Measurements from ENCODE around the gene SLC23A2.

SLC23A2 gene

DNA sequence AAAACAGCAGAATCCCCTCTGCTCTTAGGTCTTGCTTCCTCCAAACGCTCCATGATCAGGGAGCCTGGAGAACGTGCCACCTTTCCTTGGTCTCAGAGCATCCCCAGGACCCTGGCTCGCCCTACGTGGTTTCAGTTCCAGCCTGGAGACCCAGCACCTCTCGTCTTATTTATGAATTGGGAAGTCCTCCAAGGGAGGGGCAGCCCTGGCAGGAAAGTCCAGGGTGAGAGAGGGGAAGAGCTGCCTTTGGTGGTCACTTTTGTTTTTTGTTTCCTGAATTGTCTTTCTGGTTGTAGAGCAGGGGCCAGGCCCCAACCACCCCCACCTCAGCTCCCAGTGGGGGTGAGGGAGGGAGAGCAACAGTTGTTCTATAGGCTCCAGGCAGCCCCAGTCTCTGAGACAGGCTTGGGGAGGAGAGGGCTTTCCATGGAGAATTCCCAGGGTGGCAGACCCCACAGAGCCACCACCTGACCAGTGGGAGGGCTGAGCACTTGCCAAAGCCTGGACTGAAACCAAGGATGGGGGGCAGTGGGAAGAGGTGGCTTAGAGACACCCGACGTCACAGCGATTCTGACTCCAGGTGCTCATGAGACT, 190.8 kb downstream of the SLC23A2 start:
- DNase-seq: no peak

- no peak for DNase-seq
Measured at GRCh38 chr20:4809707-4810106, 191.6 kb downstream of the SLC23A2 start.

- no peak for DNase-seq
Measured at GRCh38 chr20:4808872-4809271, 192.4 kb downstream of the SLC23A2 start.

DNA sequence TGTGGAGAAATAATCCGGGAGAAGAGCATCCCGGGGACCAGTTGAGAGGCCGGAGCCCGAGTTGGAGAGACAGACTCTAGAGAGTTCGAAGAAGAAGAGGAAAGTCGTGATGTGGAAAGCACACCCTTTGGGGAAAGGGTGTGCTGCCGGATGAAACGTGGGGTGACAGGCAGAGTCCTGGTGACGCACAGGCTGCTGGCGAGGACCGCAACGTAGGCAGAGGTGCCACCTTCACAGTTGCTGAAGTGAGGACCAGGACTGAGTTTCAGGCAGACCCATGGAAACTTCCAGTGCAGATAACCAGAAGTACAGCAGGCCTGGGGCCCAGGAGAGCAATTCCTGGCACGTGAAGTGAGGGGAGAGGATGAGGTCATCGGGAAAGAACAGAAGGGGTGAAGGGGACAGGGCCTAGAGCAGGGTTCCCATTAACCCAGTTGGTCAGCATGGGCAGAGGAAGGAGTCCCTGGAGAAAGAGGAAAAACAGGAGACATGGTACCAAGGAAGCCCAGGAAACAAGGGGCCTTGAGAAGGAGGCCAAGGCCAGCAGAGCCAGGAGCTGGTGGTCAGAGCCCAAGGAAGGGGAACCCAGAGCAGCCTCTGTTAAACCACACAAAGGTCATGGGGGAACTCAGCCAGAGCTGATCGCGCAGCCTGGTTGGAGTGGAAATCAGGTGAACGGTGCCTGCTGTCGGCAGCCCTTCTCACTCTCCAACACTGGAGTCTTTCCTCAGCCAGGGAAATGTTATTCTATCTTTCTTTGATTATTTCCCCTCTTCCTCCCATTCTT, 195.5 kb downstream of the SLC23A2 start:
- DNase-seq: no peak

DNA sequence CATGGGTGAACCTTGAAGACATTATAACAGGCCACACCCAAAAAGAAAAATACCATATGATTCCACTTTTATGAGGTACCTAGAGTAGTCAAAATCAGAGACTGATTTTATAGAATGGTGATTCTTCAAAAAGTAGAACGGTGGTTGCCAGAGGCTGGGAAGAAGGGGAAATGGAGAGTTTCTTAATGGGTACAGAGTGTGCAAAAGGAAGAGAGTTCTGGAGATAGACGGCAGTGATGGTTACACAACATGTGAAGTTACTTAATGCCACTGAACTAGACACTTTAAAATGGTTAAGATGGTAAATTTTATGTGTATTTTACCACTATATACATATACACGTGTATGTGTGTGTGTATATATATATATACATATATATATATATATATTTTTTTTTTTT, 198.8 kb downstream of the SLC23A2 start:
- no peak for DNase-seq

All from kidney glomerular epithelial cell (primary cell).